A204.1 (cell line): ENCODE results near the gene OSM.
A peak's percentile ranks its signal among the peaks of the same experiment; 100 is the strongest.

Experiments
- FAIRE-seq: peaks from 2 replicates; lab custom pipeline; 2012; peaks lifted over from hg19 to GRCh38; lab: Jason Lieb, UNC

OSM gene

GRCh38 chr22:30262917-30263741 is 3.5 kb downstream of the OSM start:
- peak; percentile 84 for FAIRE-seq

DNA sequence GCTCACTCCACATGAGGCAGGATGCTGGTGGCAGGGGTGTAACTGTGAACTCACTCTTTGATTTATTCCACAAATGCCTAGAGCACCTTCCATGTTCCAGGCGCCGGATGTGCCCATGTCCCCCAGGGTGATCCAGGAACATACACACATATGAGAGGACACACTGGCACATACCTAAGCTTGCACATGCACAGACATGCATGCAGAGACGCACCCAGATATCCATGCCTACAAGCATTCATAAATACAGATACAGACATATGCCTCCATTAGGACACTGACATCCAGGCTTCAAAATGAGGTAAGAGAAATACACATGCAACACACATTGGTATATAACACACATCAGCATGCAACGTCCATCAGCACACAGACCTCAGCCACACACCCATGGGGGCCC is 4.5 kb downstream of the OSM start:
- FAIRE-seq, result no peak

DNA sequence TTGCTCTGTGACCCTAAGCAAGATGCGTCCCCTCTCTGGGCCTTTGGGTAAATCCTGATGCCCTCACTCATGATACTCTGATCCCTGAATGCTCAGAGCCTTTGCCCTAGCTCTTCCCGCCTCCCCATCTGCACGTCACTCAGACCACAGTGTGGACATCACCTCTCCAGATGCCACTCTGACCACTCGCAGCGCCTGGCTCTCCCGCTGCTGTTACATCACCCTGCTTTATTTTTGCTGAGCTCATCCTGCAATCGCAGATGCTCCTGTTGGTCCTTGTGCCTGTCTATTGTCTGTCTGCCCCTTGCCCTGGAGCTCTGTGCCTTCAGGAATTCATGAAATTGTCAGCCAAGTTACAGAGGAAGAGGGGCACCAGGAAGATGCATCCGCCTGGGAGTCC is 5.5 kb downstream of the OSM start:
- no peak for FAIRE-seq

DNA sequence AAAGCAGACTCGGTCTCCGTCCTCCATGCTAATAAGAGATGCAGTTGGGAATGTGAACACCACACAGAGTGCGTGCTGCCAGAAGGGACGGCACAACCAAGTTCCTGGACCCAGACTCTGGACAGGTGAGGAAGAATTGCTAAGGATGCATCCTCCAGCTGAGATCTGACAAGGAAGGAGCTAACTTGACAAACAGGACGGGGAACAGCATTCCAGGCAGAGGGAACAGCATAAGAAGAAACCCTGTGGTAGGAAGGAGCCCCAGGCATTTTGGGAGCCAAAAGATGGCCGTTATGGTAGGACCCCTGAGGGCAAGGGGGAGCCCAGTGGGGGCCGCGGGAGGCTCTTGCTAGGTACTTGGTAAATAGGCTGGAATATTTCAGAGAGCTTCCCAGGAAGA is 6.0 kb downstream of the OSM start:
- no peak for FAIRE-seq

DNA sequence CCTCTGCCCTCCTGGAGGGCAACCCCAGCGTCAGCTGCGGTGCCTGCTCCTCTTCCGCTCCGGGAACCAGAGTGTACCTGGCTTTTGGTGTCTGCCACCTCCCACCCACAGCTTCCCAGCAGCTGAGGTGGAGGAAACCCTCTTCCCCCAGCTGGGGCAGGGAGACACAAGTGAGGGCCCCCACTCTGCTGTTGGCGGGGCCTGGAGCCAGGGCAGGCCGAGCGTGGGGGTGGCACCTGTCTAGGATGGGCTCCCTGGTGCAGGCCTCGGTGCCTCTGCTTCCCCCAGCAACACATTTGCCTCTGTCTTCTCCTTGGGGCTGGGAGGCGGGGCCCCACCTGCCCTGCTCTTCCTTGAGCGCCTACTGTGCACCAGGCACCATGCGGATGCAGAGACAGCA is 6.4 kb downstream of the OSM start:
- FAIRE-seq, result no peak

DNA sequence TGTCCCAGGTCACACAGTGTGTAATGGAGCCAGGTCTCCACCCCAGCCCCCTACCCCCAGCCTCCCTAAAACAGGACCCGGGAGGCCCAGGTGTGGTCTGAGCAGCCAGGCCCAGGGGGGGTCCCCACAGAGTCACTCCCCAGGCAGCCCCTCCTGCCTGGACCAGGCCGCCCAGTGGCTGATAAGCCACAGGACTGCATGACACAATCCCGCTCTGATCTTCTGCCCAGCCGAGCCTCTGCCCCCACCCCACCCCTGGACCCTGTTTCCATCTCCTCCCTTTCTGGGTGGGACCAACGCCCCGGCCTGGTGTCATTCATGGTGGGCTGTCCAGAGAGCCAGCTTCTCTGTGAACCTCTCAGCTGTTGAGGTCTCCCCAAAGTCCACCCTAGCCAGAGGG is 12.3 kb downstream of the OSM start:
- no peak for FAIRE-seq

DNA sequence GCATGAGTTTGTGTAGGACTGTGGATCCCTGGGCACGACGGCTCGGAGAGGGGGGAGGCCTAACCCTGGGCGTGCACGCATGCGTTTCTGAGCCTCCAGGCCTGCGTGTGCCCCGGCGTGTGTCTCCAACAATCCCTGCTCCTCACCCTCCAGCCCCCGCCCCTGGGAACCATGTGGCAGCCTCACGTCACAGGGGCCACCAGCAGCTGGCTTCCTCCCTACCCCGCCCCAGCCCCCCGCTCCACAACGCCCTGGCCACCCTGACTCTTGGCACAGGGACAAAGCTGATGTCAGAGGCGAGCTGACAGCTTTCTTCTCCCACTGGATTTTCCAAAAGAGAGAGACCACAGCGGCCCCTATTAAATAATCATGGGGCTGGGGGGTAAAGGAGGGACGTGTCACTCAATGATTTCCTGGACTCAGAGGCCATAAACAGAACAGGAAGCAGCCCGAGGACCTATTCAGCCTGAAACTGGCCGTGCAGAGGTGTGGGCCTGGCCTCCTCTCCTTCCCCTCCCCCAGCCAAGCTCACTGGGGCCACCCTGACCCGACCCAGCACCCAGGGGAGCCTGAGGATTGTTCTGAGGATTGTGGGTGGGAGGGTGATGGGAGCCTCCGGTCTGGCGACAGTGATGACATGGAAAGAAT is 13.3 kb downstream of the OSM start:
- peak; percentile 40 for FAIRE-seq

DNA sequence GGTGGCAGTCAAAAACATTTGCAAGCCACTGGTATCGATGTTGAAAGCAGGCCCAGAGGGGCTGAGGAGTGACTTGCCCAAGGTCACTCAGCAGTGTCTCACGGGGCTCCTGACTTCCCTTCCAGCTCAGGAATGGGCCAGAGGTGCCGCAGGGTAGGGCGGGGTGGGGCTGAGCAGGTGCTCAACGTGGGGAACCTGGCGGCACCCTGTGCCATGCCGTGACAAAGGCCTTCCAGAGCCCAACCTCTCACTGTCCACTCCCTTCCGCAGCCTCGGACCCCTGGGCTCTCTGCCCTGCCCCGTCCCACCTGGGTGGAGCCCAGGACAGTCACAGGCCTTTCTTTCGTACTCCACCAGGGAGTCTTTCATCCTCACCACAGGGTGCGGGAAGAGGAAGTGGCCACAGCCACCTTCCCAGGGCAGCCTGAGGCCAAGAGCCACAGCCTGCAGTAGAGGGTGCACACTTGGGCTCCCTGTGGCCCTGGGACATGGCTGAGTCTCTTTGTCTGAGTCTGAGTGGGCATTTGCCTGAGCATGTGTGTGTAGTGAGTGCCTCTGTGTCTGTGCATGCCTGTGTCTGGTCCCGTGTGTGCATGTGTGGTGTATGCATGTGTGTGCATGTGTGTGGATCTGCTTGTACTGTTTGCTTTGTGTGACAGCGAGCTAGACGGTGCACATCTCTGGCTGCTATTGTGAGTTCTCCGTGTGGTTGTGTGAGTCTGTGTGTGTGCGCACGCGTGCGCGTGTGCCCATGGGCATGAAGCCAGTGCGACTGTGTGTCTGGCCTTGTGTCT is 14.0 kb downstream of the OSM start:
- no peak for FAIRE-seq

GRCh38 chr22:30251711-30252110 is 14.9 kb downstream of the OSM start:
- FAIRE-seq, result peak; percentile 66

DNA sequence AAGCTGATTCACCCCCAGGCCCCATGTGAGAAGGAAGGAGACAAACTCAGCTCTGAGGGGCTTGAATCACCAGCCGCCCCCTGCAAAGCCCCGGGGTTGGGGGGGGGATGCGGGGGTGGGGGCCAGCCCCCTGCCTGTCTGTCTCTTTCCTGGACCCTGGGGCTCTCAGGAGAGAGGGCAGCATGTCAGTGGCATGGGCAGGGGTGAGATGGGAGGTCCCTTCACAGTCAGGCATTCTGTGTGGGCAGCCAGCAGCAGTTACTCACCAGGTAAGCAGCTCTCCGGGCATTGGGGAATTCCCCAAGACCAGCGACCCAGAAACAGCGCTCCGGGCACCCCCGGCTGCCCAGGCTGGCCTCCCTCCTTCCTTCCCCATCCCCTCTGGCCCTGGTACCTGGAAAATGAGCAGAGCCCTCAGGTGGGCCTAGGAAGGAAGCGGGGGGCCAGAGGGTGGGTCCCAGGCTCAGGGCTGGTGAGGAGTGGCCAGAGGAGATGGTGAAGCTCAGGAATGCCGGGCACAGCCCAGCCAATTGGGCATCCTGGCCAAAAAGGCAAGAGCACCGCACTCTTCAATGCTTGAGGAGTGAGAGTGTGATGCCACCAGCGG is 15.9 kb downstream of the OSM start:
- FAIRE-seq, result no peak

DNA sequence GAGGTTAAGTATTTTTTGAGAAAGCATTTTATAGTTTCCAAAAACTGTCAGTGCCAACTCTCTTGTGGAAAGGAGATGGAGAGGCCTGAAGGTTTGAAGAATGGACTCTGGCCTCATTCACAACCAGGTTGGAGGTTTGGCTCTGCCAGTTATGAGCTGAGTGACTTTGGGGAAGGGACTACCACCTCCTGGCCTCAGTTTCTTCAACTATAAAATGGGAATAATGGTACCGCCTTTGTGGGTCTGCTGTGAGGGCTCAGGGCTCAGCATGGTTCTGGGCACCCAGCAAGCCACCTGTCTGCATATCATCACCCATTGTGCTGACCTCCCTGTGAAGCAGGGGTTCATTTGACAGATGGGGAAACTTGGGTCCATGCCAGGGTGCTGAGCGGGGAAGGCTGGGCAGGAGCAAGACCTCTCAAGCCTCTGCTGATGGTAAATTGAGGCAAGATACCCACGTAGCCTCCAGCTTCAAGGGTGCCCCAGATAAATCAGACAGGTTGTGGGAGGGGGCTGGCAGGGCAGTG is 16.5 kb downstream of the OSM start:
- no peak for FAIRE-seq

- FAIRE-seq, result peak; percentile 16
Measured at GRCh38 chr22:30249049-30250038, 17.3 kb downstream of the OSM start.

DNA sequence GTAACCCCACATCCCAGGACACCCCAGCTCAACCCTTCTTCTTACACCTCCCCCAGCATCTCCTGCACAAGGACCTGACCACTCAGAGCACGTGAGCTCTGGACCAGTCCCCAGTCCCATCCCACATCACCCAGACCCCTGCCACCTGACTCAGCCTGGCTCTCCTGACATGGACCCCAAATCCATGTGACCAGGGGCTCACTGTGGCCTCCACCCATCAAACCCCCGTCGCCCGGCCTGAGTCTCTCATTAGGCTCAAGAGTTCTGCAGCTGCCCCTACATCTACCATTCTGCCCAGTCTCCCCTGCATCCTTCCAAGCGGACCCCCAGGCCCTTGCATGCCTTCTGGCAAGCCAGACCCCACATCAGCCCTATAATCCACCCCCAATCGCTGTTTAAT is 18.2 kb downstream of the OSM start:
- FAIRE-seq, result no peak

DNA sequence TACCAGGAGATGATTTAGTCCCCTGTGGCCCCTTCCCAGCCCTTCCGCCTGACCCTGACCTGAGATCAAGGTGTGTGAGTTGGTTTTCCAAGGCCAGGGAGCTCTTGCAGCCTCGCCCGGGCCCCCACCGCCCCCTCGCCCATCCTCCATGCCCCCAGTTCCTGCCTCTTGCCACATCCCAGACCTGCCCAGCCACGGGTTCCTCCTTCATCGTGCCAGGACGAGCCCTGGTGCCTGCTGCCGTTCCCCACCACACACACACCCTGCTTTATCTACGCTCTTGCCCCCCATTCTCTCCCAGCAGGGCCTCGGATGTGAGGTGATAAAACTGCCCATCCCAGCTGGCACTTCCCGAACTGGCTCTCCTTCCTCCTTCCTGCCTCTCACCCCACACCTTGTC is 18.7 kb downstream of the OSM start:
- no peak for FAIRE-seq

- no peak for FAIRE-seq
Measured at GRCh38 chr22:30247561-30247960, 19.1 kb downstream of the OSM start.

DNA sequence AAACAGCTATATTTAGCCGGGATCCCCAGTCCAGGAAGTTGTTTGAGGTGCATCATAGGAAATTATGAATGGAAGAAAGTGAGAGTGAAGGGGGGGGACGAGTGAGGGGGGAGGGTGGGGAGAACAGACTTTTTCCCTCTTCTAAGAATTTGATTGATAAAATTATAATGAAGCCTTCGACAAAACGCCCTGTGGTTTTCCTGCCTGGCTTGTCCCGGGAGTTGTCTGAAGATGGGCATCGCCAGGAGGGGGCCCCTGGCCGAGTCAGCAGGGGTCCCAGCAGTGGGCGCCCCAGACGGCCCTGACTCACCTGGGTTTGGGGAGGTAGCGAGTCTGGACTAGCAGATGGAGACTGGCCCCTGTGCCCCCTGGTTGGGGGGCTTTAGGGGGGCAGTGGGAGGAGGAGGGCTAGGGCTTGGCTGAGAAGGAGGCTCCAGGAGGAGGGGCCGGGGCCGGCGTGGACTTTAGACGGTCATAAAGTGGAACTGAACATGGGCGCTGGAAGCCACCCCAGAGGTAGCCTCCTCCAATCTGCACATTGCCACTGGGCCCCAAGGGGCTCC is 19.8 kb downstream of the OSM start:
- FAIRE-seq, result peak; percentile 81

GRCh38 chr22:30245985-30246813 is 20.5 kb downstream of the OSM start, which contains the start of gene LIF:
TSS of gene LIF (minus strand) at chr22:30246759. CDS start at chr22:30246695, 64 bp downstream.
- no peak for FAIRE-seq

- FAIRE-seq, result peak; percentile 21
Measured at GRCh38 chr22:30245181-30245984, 21.3 kb downstream of the OSM start.

- FAIRE-seq, result no peak
Measured at GRCh38 chr22:30244641-30245040, 22.0 kb downstream of the OSM start.
